Neural cell (in vitro differentiated cells): ENCODE results near the gene KCTD10. TPM values are rescaled to one million over a fixed set of nuclear protein-coding genes. Genes with fewer than 3 reads are reported as not detected.

ENCODE experiments used
- H2AFZ ChIP-seq: fragments of 200-600, 300-800 bp; sonication (generic), shearing (Covaris generic); 2 replicates; pipeline ENCODE4 v1.6.0; 2014; ENCODE audit warnings: low read depth, mild to moderate bottlenecking, antibody characterized with exemption, low read length, moderate library complexity
- H3F3A ChIP-seq: fragments of 200-600 bp; shearing (Covaris generic); 2 replicates; pipeline ENCODE4 v1.6.1; 2016; ENCODE audit warnings: mild to moderate bottlenecking, moderate library complexity, mixed read lengths, antibody characterized with exemption, low read length; ENCODE audit not compliant: insufficient read depth, poor library complexity, severe bottlenecking
- H3K27ac ChIP-seq: fragments of 200-600, 300-800 bp; sonication (generic), shearing (Covaris generic); 2 replicates; pipeline ENCODE4 v1.5.1; 2014; ENCODE audit warnings: mild to moderate bottlenecking, low read length, moderate library complexity
- H3K27me3 ChIP-seq: fragments of 300-800, 200-600 bp; sonication (generic), shearing (Covaris generic); 2 replicates; pipeline ENCODE4 v1.6.0; 2014; ENCODE audit warnings: mild to moderate bottlenecking, low read depth, low read length, moderate library complexity; ENCODE audit not compliant: insufficient read depth
- H3K36me3 ChIP-seq: fragments of 300-800, 200-600 bp; sonication (generic), shearing (Covaris generic); 2 replicates; pipeline ENCODE4 v1.5.1; 2014; ENCODE audit warnings: mild to moderate bottlenecking, antibody characterized with exemption, low read length, moderate library complexity; ENCODE audit not compliant: insufficient read depth
- H3K4me2 ChIP-seq: fragments of 300-800, 200-600 bp; sonication (generic), shearing (Covaris generic); 2 replicates; pipeline ENCODE4 v1.6.0; 2014; ENCODE audit warnings: mild to moderate bottlenecking, low read length
- H3K4me3 ChIP-seq: fragments of 300-800, 200-600 bp; sonication (generic), shearing (Covaris generic); 2 replicates; pipeline ENCODE4 v1.5.1; 2014; ENCODE audit warnings: mild to moderate bottlenecking, low read length, moderate library complexity
- H3K79me2 ChIP-seq: fragments of 200-600 bp; shearing (Covaris generic); replicated peaks from 2 replicates; pipeline ENCODE4 v1.6.0; 2014; ENCODE audit warnings: mild to moderate bottlenecking, low read length, moderate library complexity; ENCODE audit not compliant: insufficient read depth
- H3K9ac ChIP-seq: fragments of 300-800, 200-600 bp; sonication (generic), shearing (Covaris generic); 2 replicates; pipeline ENCODE4 v1.6.1; 2016; ENCODE audit warnings: mild to moderate bottlenecking, low read length, mixed read lengths
- H3K9me2 ChIP-seq: fragments of 200-600 bp; shearing (Covaris generic); 2 replicates; pipeline ENCODE4 v1.6.1; 2016; ENCODE audit warnings: mild to moderate bottlenecking, low read length, mixed read lengths; ENCODE audit not compliant: insufficient read depth
- H3K9me3 ChIP-seq: fragments of 200-600, 300-800 bp; sonication (generic), shearing (Covaris generic); 2 replicates; pipeline ENCODE4 v1.6.1; 2016; ENCODE audit warnings: mild to moderate bottlenecking, mixed run types, low read length, moderate library complexity, mixed read lengths
- H4K20me1 ChIP-seq: fragments of 200-600 bp; shearing (Covaris generic); 2 replicates; pipeline ENCODE4 v1.6.1; 2016; ENCODE audit warnings: mild to moderate bottlenecking, mixed run types; ENCODE audit not compliant: insufficient read depth
- CTCF ChIP-seq: fragments of 450-650 bp; IDR thresholded peaks from 2 replicates; pipeline ENCODE4 v1.5.1; 2014; ENCODE audit warnings: antibody characterized with exemption, mild to moderate bottlenecking, moderate library complexity; ENCODE audit not compliant: poor library complexity, severe bottlenecking
- EP300 ChIP-seq: fragments of 450-650 bp; conservative IDR thresholded peaks from 2 replicates; pipeline ENCODE4 v1.6.1; 2014; ENCODE audit warnings: antibody characterized with exemption, mild to moderate bottlenecking, moderate library complexity; ENCODE audit not compliant: poor library complexity, severe bottlenecking
- EZH2 ChIP-seq: fragments of 200-600, 300-800 bp; shearing (Covaris generic), sonication (generic); IDR thresholded peaks from 2 replicates; pipeline ENCODE4 v1.6.1; 2014; ENCODE audit warnings: antibody characterized with exemption, low read length, borderline replicate concordance, mild to moderate bottlenecking; ENCODE audit not compliant: insufficient read depth, poor library complexity, severe bottlenecking
- MXI1 ChIP-seq: fragments of 450-650 bp; conservative IDR thresholded peaks from 2 replicates; pipeline ENCODE4 v1.6.1; 2014; ENCODE audit warnings: antibody characterized with exemption, mild to moderate bottlenecking; ENCODE audit not compliant: poor library complexity, severe bottlenecking
- POLR2AphosphoS5 ChIP-seq: IDR thresholded peaks from 2 replicates; pipeline ENCODE4 v1.6.1; 2012
- RAD21 ChIP-seq: fragments of 450-650 bp; conservative IDR thresholded peaks from 2 replicates; pipeline ENCODE4 v1.6.1; 2014; ENCODE audit warnings: antibody characterized with exemption, mild to moderate bottlenecking, moderate library complexity
- SMC3 ChIP-seq: fragments of 450-650 bp; conservative IDR thresholded peaks from 2 replicates; pipeline ENCODE4 v1.6.1; 2014; ENCODE audit warnings: antibody characterized with exemption, mild to moderate bottlenecking, moderate library complexity; ENCODE audit not compliant: poor library complexity
- TAF1 ChIP-seq: IDR thresholded peaks from 2 replicates; pipeline ENCODE4 v1.6.1; 2012; ENCODE audit warnings: low read depth
- polyA plus RNA-seq: library from polyadenylated mRNA; depleted of rRNA; stranded (reverse); fragments of >200 nt; gene quantifications from 2 replicates; pipeline ENCODE4 v1.2.3, GENCODE V29; 2014
- TF ChIP-seq, protein P1 (sequence below): IDR thresholded peaks from 2 replicates; pipeline ENCODE4 v1.6.1; 2012; ENCODE audit warnings: borderline replicate concordance

Gene KCTD10
- polyA plus RNA-seq, 1 donor from 2014 or later, result 69.4 TPM

- peak overlapping the region; percentile 25 for H3K9ac ChIP-seq
- no peaks in the 10 kb centered on the region for H3F3A ChIP-seq
- no peak overlapping the region for H3K4me2 ChIP-seq
Measured at GRCh38 chr12:109518820-109519665, 41.9 kb upstream of the KCTD10 start.

DNA sequence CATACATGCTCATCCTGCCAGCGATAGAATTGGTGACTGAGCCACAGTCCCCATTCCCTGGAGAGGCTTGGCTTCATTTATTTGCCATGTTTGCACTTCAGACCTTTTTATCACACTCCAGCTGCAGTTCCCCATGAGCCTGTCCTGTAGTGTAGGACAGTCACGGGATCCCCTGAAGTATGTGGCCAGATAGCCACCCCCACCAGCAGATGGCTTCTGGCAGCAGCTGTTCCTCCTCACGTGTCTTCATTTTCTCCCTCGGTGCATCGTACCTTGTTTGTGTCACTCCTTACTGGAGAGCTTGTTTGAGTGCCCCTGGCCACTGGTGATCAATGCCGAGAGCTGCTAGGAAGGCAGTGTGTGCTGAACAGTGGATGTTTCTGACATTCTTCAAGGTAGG is 40.5 kb upstream of the KCTD10 start:
- H2AFZ ChIP-seq, result no peak overlapping the region
- H3K9me2 ChIP-seq, result no peaks in the 10 kb centered on the region
- H3K4me3 ChIP-seq, result no peak overlapping the region

More at GRCh38 chr12:109518820-109519665, 41.9 kb upstream of the KCTD10 start:
- Histone ChIP-seq H3K36me3 (no peaks in the 10 kb centered on the region), H3K9me2 (no peaks in the 10 kb centered on the region), H2AFZ (peak overlapping the region; percentile 34), H3K9me3 (no peaks in the 10 kb centered on the region), H4K20me1 (no peaks in the 10 kb centered on the region), H3K4me3 (no peak overlapping the region), H3K79me2 (no peaks in the 10 kb centered on the region), H3K27me3 (no peaks in the 10 kb centered on the region), H3K27ac (no peak overlapping the region)
- TF ChIP-seq CTCF (peak; percentile 94), EP300 (no peak), TAF1 (no peak), POLR2AphosphoS5 (no peak), EZH2 (no peak), MXI1 (no peak), RAD21 (peak; percentile 90), SMC3 (peak; percentile 93)
- TF ChIP-seq, protein P1, sequence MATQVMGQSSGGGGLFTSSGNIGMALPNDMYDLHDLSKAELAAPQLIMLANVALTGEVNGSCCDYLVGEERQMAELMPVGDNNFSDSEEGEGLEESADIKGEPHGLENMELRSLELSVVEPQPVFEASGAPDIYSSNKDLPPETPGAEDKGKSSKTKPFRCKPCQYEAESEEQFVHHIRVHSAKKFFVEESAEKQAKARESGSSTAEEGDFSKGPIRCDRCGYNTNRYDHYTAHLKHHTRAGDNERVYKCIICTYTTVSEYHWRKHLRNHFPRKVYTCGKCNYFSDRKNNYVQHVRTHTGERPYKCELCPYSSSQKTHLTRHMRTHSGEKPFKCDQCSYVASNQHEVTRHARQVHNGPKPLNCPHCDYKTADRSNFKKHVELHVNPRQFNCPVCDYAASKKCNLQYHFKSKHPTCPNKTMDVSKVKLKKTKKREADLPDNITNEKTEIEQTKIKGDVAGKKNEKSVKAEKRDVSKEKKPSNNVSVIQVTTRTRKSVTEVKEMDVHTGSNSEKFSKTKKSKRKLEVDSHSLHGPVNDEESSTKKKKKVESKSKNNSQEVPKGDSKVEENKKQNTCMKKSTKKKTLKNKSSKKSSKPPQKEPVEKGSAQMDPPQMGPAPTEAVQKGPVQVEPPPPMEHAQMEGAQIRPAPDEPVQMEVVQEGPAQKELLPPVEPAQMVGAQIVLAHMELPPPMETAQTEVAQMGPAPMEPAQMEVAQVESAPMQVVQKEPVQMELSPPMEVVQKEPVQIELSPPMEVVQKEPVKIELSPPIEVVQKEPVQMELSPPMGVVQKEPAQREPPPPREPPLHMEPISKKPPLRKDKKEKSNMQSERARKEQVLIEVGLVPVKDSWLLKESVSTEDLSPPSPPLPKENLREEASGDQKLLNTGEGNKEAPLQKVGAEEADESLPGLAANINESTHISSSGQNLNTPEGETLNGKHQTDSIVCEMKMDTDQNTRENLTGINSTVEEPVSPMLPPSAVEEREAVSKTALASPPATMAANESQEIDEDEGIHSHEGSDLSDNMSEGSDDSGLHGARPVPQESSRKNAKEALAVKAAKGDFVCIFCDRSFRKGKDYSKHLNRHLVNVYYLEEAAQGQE, result no peak

More for the DNA sequence above, 40.5 kb upstream of the KCTD10 start:
- no peak overlapping the region for H3K4me2 ChIP-seq
- H3K9ac ChIP-seq, result no peak overlapping the region
- no peaks in the 10 kb centered on the region for H3K9me3 ChIP-seq
- TF ChIP-seq CTCF (no peak), EZH2 (no peak), RAD21 (no peak), SMC3 (no peak), MXI1 (no peak), EP300 (no peak), POLR2AphosphoS5 (no peak)
- no peak overlapping the region for H3K27ac ChIP-seq
- no peaks in the 10 kb centered on the region for H3K79me2 ChIP-seq
- H4K20me1 ChIP-seq, result no peaks in the 10 kb centered on the region
- H3K36me3 ChIP-seq, result no peaks in the 10 kb centered on the region
- H3F3A ChIP-seq, result no peaks in the 10 kb centered on the region
- no peaks in the 10 kb centered on the region for H3K27me3 ChIP-seq
